Activated naive CD4-positive, alpha-beta T cell treated with anti-CD3 and anti-CD28 coated beads for 36 hours (primary cell): ENCODE measurements around the gene CHRNA7. TPM values are rescaled to one million over a fixed set of nuclear protein-coding genes. Genes with fewer than 3 reads are reported as not detected.

Experiments
- CTCF ChIA-PET: fragments of 350-600 bp; sonication (Branson Sonifier 250); formaldehyde crosslinking; loops from one replicate; lab custom pipeline; 2021; ENCODE audit warnings: antibody characterized with exemption; lab: Charles Lee
- DNase-seq: peaks from one replicate; pipeline ENCODE4 v3.0.0-alpha.2; 2020
- H3K27ac Mint-ChIP-seq: one replicate; pipeline ENCODE4 v1.8.0; 2021; ENCODE audit warnings: mild to moderate bottlenecking, mixed read lengths
- H3K27me3 Mint-ChIP-seq: one replicate; pipeline ENCODE4 v1.8.0; 2021; ENCODE audit warnings: low read depth, mixed read lengths
- H3K36me3 Mint-ChIP-seq: one replicate; pipeline ENCODE4 v1.8.0; 2021; ENCODE audit warnings: low read depth, mixed read lengths
- H3K4me1 Mint-ChIP-seq: one replicate; pipeline ENCODE4 v1.8.0; 2021; ENCODE audit warnings: low read depth, mixed read lengths
- H3K4me3 Mint-ChIP-seq: one replicate; pipeline ENCODE4 v1.8.0; 2021; ENCODE audit warnings: mild to moderate bottlenecking, moderate library complexity, mixed read lengths
- H3K9me3 Mint-ChIP-seq: one replicate; pipeline ENCODE4 v1.8.0; 2021; ENCODE audit warnings: mixed read lengths
- intact Hi-C: fragments of 100-400 bp; cut with micrococcal nuclease; formaldehyde crosslinking; loops from one replicate; pipeline ENCODE4 v1.15.1; 2023
- total RNA-seq, 2 experiments: library from RNA; stranded (reverse); gene quantifications; one replicate each; pipeline ENCODE4 v1.2.3, GENCODE V29; 2021

CHRNA7 gene
- total RNA-seq, 2 experiments from 2014 or later, result not detected

DNA sequence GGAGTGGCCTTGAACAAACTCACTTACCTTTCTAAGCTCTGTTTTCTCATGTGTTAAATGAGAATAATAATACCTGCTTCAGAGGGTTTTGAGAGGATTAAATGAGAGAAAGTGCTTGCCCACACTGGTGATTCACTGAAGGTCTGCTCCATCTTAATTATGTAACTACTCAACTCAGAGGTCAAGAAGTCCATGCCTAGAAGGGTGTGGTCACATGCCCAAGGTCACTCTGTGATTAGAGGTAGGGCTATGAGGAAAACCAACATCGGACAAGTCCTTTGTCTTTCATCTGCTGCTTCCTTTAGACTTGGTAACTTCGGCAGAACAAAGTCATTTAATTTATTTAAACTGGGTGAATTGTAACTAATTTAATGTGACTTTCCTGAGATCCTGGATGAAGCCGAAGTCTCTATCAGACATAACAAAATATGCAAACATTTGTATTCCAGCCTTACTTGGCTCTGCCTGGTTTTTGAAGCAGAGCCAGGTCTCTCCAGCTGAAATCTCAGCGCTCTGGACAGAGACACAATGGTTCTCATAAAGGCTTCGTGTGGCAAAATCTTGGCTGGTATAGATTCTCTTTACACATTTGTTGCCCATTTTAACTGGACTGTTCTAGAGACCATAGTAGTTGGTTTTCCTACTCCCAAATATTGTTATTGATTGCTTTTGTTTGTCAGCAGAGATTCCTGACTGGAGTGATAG, 3.0 kb downstream of the CHRNA7 start:
- CTCF ChIA-PET, result no interaction called here
- Mint-ChIP-seq H3K27me3 (peaks cover 49% of the 10 kb centered on the region), H3K36me3 (no peaks in the 10 kb centered on the region), H3K4me3 (no peak overlapping the region), H3K4me1 (peaks cover 3% of the 10 kb centered on the region), H3K9me3 (no peaks in the 10 kb centered on the region), H3K27ac (no peak overlapping the region)
- intact Hi-C loops, result no loop called here
- no peak for DNase-seq

DNA sequence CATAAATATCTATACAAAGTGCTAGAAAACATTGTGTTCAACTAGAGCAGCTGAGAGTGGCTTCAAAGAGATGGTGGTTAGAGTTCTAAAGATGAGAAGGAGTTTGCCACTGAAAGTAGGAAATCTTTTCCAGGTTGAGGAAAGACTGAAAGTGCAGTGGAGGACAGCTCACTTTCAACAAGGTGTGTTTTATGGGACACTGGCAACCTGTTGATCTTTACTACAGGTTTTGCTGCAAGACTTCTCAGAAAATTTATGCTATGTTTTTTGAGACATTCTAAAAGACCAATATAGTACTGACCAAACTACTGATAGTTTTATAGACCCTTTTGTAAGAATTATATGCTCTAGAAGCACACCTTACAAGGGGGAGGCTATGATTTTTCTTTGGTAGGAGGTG, 3.8 kb downstream of the CHRNA7 start:
- Mint-ChIP-seq H3K36me3 (no peaks in the 10 kb centered on the region), H3K4me3 (no peak overlapping the region), H3K27ac (no peak overlapping the region), H3K9me3 (no peaks in the 10 kb centered on the region), H3K4me1 (peaks cover 3% of the 10 kb centered on the region), H3K27me3 (peaks cover 47% of the 10 kb centered on the region)
- CTCF ChIA-PET, result no interaction called here
- intact Hi-C loops, result no loop called here
- no peak for DNase-seq

GRCh38 chr15:32035285-32035684, 5.0 kb downstream of the CHRNA7 start:
- CTCF ChIA-PET, result no interaction called here
- no peaks in the 10 kb centered on the region for H3K9me3 Mint-ChIP-seq
- H3K27ac Mint-ChIP-seq, result no peak overlapping the region
- no peaks in the 10 kb centered on the region for H3K4me1 Mint-ChIP-seq
- H3K36me3 Mint-ChIP-seq, result no peaks in the 10 kb centered on the region
- no peak overlapping the region for H3K4me3 Mint-ChIP-seq
- intact Hi-C loops, result no loop called here
- no peak for DNase-seq
- peaks cover 44% of the 10 kb centered on the region for H3K27me3 Mint-ChIP-seq

GRCh38 chr15:32036971-32037370, 6.7 kb downstream of the CHRNA7 start:
- H3K4me1 Mint-ChIP-seq, result no peaks in the 10 kb centered on the region
- no peak for DNase-seq
- intact Hi-C loops, result no loop called here
- peaks cover 37% of the 10 kb centered on the region for H3K27me3 Mint-ChIP-seq
- no peak overlapping the region for H3K27ac Mint-ChIP-seq
- CTCF ChIA-PET, result no interaction called here
- H3K9me3 Mint-ChIP-seq, result no peaks in the 10 kb centered on the region
- H3K36me3 Mint-ChIP-seq, result no peaks in the 10 kb centered on the region
- no peak overlapping the region for H3K4me3 Mint-ChIP-seq

GRCh38 chr15:32041294-32041693, 11.0 kb downstream of the CHRNA7 start:
- Mint-ChIP-seq H3K4me3 (no peak overlapping the region), H3K36me3 (no peaks in the 10 kb centered on the region), H3K4me1 (no peaks in the 10 kb centered on the region), H3K27me3 (peaks cover 25% of the 10 kb centered on the region), H3K9me3 (no peaks in the 10 kb centered on the region), H3K27ac (no peak overlapping the region)
- no peak for DNase-seq
- CTCF ChIA-PET, result no interaction called here
- intact Hi-C loops, result no loop called here

- CTCF ChIA-PET, result no interaction called here
- no peaks in the 10 kb centered on the region for H3K9me3 Mint-ChIP-seq
Measured at GRCh38 chr15:32042269-32042972, 12.1 kb downstream of the CHRNA7 start.

DNA sequence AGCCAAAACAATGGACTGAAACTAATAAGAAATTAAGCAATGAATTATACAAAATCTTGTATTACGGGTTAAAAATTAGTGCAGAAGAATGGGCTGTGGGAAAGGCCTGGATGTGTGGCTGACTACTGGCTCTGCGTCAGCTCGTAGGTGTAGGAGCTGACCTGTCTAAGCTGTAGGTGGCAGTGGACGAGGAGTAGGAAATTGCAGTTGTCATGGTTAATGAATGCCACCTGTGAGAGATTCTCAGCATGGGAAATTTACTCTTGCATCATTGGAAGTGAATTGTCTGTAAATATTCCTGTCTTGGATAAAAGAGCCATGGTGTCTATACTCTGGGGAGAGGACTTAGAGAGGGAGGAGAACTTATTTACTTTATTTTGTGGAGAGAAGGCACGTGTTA, 23.4 kb downstream of the CHRNA7 start:
- CTCF ChIA-PET, result no interaction called here
- Mint-ChIP-seq H3K36me3 (no peaks in the 10 kb centered on the region), H3K4me3 (no peak overlapping the region), H3K27me3 (peaks cover 16% of the 10 kb centered on the region), H3K4me1 (no peaks in the 10 kb centered on the region), H3K9me3 (no peaks in the 10 kb centered on the region), H3K27ac (no peak overlapping the region)
- intact Hi-C loops, result no loop called here
- no peak for DNase-seq

More at GRCh38 chr15:32042269-32042972, 12.1 kb downstream of the CHRNA7 start:
- DNase-seq, result no peak
- intact Hi-C loops, result no loop called here
- H3K4me1 Mint-ChIP-seq, result no peaks in the 10 kb centered on the region
- no peak overlapping the region for H3K27ac Mint-ChIP-seq
- H3K27me3 Mint-ChIP-seq, result peaks cover 20% of the 10 kb centered on the region
- H3K4me3 Mint-ChIP-seq, result no peak overlapping the region
- H3K36me3 Mint-ChIP-seq, result no peaks in the 10 kb centered on the region

DNA sequence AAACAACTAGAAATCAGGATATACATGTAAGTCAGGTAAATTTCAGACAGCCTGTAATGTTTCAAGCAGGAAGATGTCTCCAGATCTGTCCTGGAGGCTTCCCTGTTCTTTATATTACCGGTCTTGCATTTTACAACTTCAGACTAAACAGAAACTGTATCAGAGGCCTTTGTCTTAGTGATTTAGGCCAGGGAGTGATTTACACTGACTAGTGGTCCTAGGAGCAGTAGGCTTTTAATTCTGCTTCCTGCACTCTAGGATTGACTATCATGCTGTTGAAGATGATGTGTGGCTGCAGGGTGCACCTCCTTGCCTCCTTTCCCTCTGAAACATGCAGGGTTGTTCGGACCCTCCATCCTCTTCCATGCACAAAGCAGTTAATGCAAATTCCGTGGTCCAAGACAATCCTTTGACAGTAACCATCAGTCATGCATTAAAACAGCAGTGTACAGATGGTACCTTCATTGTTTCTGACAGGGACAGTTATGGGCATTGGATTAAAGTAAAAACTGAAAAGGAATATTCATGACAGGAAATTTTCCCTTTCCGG, 27.6 kb downstream of the CHRNA7 start:
- no peaks in the 10 kb centered on the region for H3K9me3 Mint-ChIP-seq
- H3K4me3 Mint-ChIP-seq, result no peak overlapping the region
- intact Hi-C loops, result no loop called here
- H3K27me3 Mint-ChIP-seq, result peaks cover 13% of the 10 kb centered on the region
- no peak for DNase-seq
- H3K36me3 Mint-ChIP-seq, result no peaks in the 10 kb centered on the region
- no peak overlapping the region for H3K27ac Mint-ChIP-seq
- no peaks in the 10 kb centered on the region for H3K4me1 Mint-ChIP-seq
- CTCF ChIA-PET, result no interaction called here

DNA sequence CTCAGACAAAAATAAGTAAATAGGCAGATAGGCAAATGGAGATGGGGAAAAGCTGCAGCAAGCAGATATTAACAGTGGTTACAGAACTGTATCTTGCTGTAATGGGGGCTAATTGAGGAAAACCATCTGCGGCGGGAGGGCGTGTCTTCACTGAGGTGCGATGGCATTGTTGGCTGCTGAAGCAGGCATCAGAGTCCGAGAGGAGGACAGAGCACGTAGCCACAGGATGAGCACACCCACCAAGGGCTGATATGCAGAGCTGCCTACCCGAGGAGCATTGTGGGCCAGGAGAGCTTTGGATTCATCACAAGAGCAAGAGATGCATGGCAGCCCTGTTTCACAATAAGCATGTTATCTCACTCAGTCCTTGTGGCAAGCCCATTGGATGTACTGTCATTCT, 30.4 kb downstream of the CHRNA7 start:
- intact Hi-C loops, result no loop called here
- H3K9me3 Mint-ChIP-seq, result no peaks in the 10 kb centered on the region
- no peak for DNase-seq
- H3K27ac Mint-ChIP-seq, result no peak overlapping the region
- H3K4me1 Mint-ChIP-seq, result no peaks in the 10 kb centered on the region
- CTCF ChIA-PET, result no interaction called here
- H3K4me3 Mint-ChIP-seq, result no peak overlapping the region
- H3K27me3 Mint-ChIP-seq, result peaks cover 15% of the 10 kb centered on the region
- H3K36me3 Mint-ChIP-seq, result no peaks in the 10 kb centered on the region

DNA sequence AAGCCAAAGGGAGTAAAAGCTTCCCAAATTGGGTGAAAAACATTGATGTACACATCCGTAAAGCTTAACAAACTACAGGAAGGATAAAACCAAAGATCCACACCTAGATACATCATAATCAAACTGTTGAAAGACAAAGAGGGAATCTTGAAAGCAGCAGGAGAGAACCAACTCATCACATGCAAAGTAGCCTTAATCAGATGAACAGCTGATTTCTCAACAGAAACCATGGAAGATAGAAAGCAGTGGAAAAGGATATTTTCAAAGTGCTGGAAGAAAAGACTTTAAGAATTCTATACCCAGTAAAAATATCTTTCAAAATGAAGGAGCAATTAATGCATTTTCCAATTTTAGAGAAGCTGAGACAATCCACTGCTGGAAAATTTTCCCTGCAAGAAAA, 36.8 kb downstream of the CHRNA7 start:
- H3K4me1 Mint-ChIP-seq, result no peaks in the 10 kb centered on the region
- H3K27ac Mint-ChIP-seq, result no peak overlapping the region
- no peak overlapping the region for H3K4me3 Mint-ChIP-seq
- no peaks in the 10 kb centered on the region for H3K36me3 Mint-ChIP-seq
- peaks cover 6% of the 10 kb centered on the region for H3K27me3 Mint-ChIP-seq
- DNase-seq, result no peak
- intact Hi-C loops, result no loop called here
- peaks cover 29% of the 10 kb centered on the region for H3K9me3 Mint-ChIP-seq
- CTCF ChIA-PET, result no interaction called here

DNA sequence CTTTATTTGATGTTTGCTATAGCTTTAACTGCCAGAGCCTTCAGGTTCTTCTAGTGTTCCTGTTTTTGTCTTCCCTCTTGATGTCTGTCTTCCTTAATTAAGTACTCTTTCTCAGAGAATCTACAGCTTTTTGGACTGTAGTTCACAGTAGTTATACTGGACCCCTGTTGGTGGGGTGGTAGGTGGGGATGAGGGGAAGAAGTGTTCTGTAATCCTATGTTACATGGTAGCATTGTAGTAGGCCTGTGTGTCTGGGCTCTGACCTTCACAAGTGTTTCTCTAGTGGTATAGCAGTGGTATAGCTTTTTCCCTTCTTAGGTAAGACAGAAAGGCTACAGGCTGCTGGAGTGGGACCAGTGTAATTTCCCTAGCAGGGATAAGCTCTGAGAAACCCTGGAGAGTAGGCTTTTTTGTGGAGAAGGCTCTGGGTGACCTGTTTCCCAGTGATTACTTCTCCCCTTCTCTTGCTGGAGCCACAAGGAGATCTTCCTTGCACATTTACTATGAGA, 59.6 kb downstream of the CHRNA7 start:
- intact Hi-C loops, result no loop called here
- Mint-ChIP-seq H3K27me3 (peaks cover 8% of the 10 kb centered on the region), H3K27ac (no peak overlapping the region), H3K9me3 (peaks cover 6% of the 10 kb centered on the region), H3K4me3 (no peak overlapping the region), H3K36me3 (no peaks in the 10 kb centered on the region), H3K4me1 (no peaks in the 10 kb centered on the region)
- DNase-seq, result no peak
- CTCF ChIA-PET, result interaction anchor here (0.6 kb wide), 1 partner anchor 594 kb away, joined by 5 read pairs; no protein-coding TSS in a partner anchor

- intact Hi-C loops, result no loop called here
- Mint-ChIP-seq H3K4me3 (no peak overlapping the region), H3K27ac (no peak overlapping the region), H3K4me1 (no peaks in the 10 kb centered on the region), H3K27me3 (peaks cover 9% of the 10 kb centered on the region), H3K9me3 (peaks cover 6% of the 10 kb centered on the region), H3K36me3 (no peaks in the 10 kb centered on the region)
- no peak for DNase-seq
- CTCF ChIA-PET, result no interaction called here
Measured at GRCh38 chr15:32091505-32092380, 61.4 kb downstream of the CHRNA7 start.
